RPMI8226 (cell line): ENCODE results near the gene LRRIQ3.
A peak's percentile ranks its signal among the peaks of the same experiment; 100 is the strongest.
"Not testable (repeated sequence)": the region's sequence is repeated elsewhere in the genome, so short reads cannot be mapped to it uniquely, and the experiment has no call there.

Experiments used
- DNase-seq: peaks from one replicate; pipeline ENCODE4 v3.0.0-alpha.2; 2015

Gene LRRIQ3

GRCh38 chr1:74197657-74198552, at the start of gene LRRIQ3, which contains the start of gene FPGT:
Gene LRRIQ3, minus strand, starts transcription at chr1:74198176. Its CDS starts 14,492 bp downstream, at chr1:74183684.
Gene FPGT, plus strand, starts transcription at chr1:74198242. Its CDS starts 37 bp downstream, at chr1:74198279.
- peak; percentile 93 for DNase-seq

GRCh38 chr1:74246315-74246714, 48.3 kb upstream of the LRRIQ3 start:
- DNase-seq, result no peak

DNA sequence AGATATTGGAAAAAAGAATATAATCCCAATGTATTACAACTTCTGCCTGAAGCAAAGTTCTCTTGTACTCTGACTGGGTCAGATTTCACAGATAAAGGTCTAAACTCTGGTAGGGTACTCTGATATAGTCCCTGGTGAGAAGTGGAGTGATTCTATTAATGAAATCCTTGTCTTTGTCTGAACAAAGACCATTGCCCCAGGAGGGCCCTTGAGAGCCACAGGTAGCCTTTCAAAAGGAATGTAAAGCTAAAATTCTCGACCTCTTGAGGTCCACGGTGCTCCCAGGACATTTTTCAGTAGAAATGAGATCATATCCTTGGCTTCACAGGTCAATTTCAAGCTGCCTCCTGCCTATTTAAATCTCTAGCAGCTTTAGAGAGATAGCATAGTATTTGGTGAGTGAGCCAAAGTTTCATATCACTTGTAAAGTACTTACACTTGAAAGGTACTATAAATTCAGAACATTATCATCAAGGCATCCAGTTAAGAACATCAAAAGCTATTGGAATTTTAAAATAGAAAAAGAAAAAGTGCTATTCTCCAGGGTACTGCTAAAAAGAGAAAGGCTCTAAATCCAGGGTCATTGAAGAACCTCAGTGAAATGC, 47.3 kb upstream of the LRRIQ3 start:
- DNase-seq, result no peak

DNA sequence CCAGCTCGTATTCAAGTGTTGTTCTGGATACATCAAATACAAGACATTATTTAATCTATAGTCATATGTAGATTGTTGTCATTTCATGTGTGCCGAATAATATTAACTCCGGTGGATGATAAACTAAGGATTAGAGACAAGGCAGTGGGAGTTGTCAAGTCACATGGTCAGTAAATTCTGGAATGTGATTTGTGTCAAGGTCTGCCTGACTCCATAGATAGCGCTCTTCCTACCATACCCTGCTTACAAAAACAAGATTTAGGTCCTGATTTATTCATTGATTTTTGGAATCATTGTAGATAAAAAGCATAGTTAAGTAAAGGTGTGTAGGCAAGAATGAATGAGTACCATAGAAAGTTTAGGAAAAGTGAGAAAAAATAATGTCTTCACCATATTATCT, 39.8 kb upstream of the LRRIQ3 start:
- DNase-seq, result no peak

DNA sequence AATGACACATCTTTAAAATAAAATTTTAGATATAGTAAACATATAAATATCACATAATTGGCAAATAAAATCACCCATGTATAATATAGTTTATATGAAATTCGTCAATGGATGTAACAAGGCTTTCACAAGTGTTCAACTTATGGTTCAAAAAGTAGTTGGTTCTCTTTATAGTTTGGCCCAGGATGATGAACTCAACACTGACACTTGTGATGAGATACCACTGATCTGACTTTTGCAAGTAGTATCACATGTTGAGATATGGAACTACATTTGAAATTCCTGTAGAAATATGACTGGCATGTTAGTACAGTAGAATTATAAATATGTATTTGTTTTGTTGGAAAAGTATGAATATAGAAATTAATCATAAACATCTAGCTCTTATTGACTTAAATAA, 39.1 kb upstream of the LRRIQ3 start:
- no peak for DNase-seq

- no peak for DNase-seq
Measured at GRCh38 chr1:74236440-74236839, 38.5 kb upstream of the LRRIQ3 start.

DNA sequence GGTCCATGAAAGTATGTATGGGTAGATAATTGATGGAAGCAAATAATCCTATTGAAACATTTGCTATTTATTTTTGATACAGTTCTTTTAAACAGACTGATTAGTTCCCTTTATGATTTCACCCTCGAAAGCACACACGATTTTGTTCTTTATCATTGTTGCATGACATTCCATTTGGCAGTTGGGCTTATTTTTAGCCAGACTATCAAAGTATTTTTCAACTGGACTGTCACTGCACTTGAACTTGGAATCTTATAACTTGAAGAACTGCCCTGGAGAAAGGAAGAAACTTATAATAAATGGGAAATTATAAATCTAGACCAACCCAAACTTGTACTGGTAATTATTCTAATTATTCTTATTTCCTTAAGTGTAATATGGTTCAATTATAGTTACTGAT, 37.2 kb upstream of the LRRIQ3 start, which contains the start of gene TNNI3K:
Gene TNNI3K (plus strand): TSS at position 235 of the 400 bp plus-strand sequence. CDS start 65 bp downstream, at position 300.
- DNase-seq, result no peak

DNA sequence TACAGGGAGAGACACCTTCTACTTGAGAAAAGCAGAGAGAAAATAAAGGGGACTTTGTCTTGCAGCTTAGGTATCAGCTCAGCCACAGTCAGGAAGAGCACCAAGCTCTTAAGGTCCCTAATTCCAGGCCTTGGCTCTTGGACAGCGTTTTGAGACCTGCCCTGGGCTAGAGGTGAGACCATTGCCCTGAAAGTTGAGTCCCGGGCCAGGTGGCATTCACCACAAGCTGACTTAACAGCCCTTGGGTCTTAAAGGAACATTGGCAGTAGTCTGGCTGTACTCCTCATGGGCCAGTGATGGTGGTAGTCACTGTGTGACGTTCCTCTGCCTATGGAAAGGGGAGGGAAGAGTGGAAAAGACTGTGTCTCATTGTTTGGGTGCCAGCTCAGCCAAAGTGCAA, 25.5 kb upstream of the LRRIQ3 start:
- DNase-seq, result no peak

GRCh38 chr1:74222701-74223100, 24.7 kb upstream of the LRRIQ3 start:
- no peak for DNase-seq

GRCh38 chr1:74215229-74215628, 17.3 kb upstream of the LRRIQ3 start:
- DNase-seq, result no peak

- no peak for DNase-seq
Measured at GRCh38 chr1:74205266-74205665, 7.3 kb upstream of the LRRIQ3 start.

DNA sequence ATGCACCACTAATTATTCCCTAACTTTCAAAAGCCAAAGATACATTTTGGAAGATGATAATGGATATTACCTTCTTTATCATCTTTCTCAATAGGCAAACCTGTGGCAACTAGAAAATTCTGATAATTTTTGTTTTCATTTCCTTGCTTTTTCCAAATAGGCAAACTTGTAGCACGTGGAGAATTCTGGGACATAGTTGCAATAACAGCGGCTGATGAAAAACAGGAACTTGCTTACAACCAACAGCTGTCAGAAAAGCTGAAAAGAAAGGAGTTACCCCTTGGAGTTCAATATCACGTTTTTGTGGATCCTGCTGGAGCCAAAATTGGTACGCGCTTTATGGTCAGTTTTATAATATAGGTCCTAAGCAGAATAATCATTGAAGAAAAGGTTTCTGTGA, 1.5 kb upstream of the LRRIQ3 start:
- DNase-seq, result no peak

GRCh38 chr1:74197255-74197654, 721 bp downstream of the LRRIQ3 start:
- no peak for DNase-seq

DNA sequence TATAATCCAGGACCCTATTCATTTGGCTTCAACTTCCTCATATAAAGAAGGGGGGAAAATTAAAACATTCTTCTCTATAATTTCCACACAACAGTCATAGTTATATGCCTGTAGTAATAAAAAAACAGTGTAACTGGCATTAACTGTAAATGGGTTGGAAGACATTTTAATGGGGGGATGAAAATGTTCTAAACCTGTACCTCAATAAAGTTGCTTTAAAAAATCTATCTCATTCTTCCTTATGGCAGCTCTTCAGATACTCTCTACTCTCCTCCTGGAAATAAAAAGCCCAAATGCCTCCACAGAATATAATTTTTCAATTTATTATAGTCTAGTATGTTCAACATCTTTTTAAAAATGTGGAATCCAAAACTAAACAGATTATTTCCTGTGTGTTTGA, 2.6 kb downstream of the LRRIQ3 start:
- DNase-seq, result no peak

DNA sequence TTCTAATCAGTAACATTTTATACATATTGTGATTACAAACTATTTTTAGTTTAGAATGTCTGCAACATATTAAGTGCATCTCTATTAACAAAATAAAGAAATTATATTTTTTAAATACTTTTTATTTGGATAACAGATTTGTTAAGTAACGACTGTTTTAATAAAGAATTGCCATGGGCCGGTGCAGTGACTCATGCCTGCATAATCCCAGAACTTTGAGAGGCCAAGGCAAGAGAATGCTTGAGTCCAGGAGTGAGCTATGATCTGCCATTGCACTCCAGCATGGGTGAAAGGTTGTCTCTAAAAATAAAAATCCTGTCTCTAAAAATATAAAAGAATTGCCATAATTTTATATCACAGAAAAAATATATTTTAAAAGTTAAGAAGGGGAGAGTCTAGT, 4.1 kb downstream of the LRRIQ3 start:
- DNase-seq, result no peak

DNA sequence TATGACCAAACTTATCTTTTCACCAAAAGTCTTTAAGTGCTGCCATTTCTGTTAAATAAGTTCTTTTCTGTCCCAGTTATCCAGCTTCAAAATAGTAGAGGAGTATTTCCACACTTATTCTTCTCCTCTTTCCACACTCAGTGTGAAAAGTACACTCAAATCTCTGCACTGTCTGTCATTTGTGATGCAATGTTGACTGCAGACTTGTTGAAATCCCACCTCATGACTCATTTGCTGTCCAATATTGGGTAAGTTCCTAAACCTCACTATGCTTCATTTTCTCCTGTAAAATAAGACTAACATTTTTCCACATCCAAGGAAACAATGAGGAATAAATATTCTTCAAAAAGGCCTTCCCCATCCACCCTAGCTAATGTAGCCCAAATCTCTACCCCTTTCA, 17.5 kb downstream of the LRRIQ3 start:
- no peak for DNase-seq

DNA sequence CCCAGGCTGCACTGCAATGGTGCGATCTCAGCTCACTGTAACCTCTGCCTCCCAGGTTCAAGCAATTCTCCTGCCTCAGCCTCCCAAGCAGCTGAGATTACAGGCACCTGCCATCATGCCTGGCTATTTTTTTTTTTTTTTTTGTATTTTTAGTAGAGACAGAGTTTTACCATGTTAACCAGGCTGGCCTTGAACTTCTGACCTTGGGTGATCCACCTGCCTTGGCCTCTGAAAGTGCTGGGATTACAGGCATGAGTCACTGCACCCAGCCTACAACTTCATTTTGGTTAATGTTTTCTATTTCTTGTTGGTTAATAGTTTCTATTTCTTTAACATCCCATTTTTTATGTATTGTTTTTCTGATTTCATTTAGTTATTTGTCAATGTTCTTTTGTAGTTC, 23.6 kb downstream of the LRRIQ3 start:
- DNase-seq, result not testable (repeated sequence)

- DNase-seq, result no peak
Measured at GRCh38 chr1:74162333-74162732, 35.6 kb downstream of the LRRIQ3 start.

DNA sequence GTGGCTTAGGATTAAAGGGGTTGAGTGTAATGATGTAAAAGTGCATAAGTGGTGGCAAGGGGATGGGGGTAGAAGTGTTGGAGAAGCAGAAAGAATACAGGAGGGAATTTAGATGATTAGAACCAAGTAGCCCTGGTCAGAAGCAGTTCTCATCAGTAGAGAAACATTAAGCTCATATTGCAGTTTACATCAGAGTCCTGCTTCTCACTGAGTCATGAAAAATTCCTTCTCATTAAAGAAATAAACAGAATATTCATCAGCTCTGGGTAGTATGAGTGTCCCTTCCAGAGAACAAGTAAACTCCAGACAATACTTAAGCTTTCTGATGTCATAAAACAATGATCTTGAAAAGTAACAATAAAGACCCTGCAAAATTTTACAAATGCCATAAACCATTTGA, 36.5 kb downstream of the LRRIQ3 start:
- no peak for DNase-seq

- DNase-seq, result no peak
Measured at GRCh38 chr1:74160046-74160445, 37.9 kb downstream of the LRRIQ3 start.

DNA sequence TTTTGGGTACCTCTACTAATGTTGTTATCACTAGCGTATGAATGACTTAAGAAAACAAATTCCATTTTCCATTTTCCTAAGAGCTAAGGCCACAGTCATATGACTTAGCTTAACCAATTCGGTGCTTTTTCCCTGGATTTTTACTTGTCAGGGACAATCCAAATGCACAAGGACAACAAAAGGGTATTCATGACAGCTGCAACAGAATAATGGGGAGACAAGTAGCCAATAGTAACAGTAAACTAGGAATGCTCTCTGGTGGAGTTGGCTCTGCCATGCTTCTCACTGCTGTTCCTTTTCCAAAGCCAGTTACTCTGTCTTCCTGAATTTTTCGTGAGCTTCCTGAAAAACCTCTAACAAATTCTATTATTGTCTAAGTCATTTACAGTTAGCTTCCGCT, 52.9 kb downstream of the LRRIQ3 start:
- DNase-seq, result no peak

DNA sequence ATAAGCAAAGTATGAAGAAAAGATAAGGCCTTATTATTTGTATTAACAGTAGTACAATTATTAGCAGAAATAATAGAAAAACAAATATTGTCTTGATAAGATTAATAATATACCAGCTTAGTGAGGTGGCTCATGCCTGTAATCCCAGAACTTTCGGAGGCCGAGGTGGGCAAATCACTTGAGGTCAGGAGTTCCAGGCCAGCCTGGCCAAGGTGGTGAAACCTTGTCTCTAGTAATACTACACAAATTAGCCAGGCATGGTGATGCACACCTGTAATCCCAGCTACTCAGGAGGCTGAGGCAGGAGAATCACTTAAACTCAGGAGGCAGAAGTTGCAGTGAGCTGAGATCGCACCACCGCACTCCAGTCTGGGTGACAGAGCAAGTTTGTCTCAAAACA, 80.6 kb downstream of the LRRIQ3 start:
- DNase-seq, result not testable (repeated sequence)

- DNase-seq, result no peak
Measured at GRCh38 chr1:74113333-74113732, 84.6 kb downstream of the LRRIQ3 start.

- DNase-seq, result no peak
Measured at GRCh38 chr1:74107394-74107793, 90.6 kb downstream of the LRRIQ3 start.
